Ureter (tissue), 1 donor: Measurements from ENCODE around the gene ADARB2. TPM values are rescaled to one million over a fixed set of nuclear protein-coding genes. Genes with fewer than 3 reads are reported as not detected.
"Not testable (repeated sequence)": the region's sequence is repeated elsewhere in the genome, so short reads cannot be mapped to it uniquely, and the experiment has no call there.

Source experiments
- DNase-seq: peaks from one replicate; pipeline ENCODE4 v3.0.0-alpha.2; 2020; ENCODE audit warnings: low spot score
- total RNA-seq: library from RNA; stranded (reverse); gene quantifications from one replicate; pipeline ENCODE4 v1.2.4, GENCODE V29; 2023
- donor health status: DM: yes; HTN: yes; CAD: no.

The ADARB2 gene
- total RNA-seq, 1 donor from 2014 or later = not detected

DNA sequence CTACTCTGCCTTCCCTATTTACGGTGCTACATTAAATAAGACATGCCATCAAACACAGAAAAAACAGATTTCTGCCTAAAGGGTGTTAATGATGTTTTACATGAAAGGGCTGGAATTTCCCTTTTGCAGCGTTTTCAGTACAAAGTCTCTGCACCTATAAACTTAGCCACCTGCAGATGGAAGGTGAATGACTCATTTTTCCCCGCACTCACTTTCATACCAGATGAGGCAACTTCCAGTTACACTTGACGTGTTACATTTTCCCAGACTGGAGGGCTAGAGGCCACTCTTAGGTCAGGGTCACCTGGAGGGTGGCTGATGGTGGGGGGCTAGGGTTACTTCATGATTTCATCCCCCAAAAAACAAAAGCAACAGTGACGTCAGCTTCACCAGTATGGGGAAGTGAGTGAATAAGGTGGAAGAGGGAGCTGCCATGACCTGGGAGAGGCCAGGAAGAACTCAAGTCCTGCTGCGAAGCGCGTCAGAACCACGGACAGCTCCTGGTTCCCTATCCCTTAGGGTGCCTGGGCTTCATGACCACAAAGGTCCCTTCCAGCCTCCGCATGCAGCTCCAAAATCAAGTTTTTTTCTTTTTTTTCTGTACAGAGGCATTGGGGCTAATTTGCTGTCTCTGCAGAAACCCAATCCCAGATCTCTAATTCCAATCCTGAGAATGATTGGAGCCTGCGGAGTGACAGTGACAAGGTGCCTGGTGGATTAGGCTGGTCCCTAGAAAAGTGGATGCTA, 94.0 kb downstream of the ADARB2 start:
- no peak for DNase-seq

DNA sequence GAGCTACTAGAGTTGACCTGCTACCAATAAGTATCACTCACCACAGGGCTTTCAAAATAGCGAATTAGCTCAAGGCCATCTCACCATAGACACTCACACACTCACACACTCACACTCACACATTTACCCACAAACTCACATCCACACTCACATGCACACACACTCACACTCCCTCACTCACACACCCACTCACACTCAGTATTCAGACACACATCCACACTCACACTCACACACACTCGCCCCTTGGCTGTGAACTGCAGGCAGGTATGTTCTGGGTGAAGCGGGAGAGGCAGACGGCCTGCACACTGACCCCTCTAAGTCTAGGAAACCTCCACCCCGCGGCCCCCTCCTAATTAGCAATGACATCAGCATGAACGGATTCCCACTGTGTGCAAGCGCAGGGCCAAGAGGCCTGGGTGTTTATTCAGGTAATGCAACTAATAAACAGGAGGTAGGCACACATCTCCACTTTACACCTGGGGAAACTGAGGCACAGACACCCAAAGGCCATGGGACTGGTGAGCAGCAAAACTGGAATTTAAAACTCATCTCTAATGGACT, 94.6 kb downstream of the ADARB2 start:
- DNase-seq = no peak

GRCh38 chr10:1641402-1641801, 95.9 kb downstream of the ADARB2 start:
- no peak for DNase-seq

DNA sequence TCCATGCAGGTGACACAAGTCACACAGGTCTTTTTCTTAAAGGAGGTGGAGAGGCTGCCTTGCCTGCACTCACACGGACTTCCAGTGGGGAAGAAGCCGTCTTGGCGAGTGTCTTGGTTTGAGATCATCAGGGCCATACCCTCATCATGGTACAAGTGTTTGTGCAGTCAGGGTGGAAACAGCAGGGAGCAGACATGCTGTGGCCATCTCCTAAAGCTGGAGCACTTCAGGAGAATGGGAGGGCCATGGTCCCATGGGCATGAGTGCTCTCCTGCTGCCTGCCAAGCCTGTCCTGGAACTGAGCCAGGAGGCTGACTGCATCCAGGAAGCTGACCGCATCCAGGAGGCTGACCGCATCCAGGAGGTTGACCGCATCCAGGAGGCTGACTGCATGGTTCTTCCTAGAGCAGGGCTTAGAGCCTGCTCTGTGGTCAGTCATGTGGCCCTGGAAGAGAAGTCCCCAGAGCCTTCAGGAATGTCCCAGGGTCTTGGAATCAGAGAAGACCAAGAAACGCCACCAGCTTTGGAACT, 98.4 kb downstream of the ADARB2 start:
- no peak for DNase-seq

- no peak for DNase-seq
Observed at GRCh38 chr10:1635340-1635739, 102.0 kb downstream of the ADARB2 start.

DNA sequence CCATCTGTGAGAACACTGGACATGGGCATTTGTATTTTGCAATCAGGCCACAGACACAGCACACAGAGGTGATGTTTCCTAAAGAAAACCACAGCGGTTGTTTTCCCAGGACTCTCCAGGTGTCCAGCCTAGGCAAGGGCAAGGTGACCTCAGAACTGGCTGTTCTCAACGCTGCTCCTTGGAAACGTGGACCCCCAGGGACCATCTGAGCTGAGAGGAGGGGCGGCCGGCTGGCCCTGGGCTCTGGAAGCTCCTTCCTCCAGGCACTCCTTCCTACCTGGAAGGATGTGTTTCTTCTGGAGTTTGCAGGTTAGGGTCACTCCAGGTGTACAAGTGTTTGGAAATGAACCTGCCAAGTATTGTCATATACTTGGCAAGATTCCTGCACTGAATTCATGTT, 103.1 kb downstream of the ADARB2 start:
- no peak for DNase-seq

- DNase-seq = no peak
Observed at GRCh38 chr10:1633783-1634182, 103.5 kb downstream of the ADARB2 start.

- no peak for DNase-seq
Observed at GRCh38 chr10:1632596-1632995, 104.7 kb downstream of the ADARB2 start.

DNA sequence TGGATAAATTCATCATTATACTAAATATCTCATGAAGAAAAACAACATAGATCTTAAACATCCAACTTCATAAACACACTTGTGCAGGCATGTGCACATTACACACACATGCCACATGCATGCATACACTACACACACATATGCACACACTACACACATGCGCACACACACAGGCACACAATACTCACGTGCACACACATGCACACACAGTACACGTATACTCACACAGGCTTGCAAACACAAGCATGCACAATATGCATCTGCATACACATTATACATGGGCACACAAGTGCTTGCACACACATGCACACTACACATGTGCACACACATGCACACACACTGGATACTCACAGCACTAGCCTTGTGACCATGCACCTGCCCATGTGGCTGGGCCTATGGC, 105.2 kb downstream of the ADARB2 start:
- DNase-seq = no peak

DNA sequence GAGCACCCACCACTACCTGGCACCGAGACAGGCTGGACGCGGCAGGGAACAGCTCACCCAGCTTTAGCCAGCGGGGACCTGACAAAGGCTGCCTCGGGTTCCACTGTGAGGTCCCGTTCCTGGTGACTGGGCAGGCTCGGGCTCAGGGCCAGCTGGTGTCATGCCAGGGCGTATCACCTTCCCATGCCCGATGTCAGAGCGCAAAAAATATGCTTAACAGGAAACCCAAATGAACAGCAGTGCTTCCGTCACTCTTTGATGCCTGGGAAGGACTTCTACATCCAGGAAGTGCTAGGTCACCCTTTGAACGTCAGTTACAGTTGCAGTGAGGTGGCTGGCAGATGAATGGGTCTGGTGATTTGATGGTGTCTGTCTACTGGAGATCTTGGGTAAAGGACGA, 106.0 kb downstream of the ADARB2 start:
- no peak for DNase-seq

DNA sequence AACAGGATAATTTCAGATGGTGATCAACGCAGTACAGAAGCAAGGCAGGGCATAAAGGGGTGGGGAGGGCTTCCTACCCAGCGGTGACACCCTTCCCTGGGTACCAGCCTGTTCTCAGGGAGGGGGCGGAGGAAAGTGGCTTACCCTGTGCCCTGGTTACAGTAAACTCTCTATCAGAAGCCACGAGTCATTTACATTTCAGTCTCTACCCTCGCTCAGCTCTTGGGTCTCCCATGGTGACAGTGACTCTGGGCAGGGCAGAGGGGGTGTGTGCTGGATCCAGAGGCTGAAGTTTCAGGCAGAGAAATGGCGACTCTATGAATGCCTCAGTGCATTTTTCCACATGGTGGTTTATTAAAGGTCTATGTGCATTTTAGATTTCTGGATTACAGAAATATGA, 107.0 kb downstream of the ADARB2 start:
- no peak for DNase-seq

- no peak for DNase-seq
Observed at GRCh38 chr10:1629326-1630198, 107.8 kb downstream of the ADARB2 start.

GRCh38 chr10:1628757-1629156, 108.6 kb downstream of the ADARB2 start:
- no peak for DNase-seq

- no peak for DNase-seq
Observed at GRCh38 chr10:1627945-1628344, 109.4 kb downstream of the ADARB2 start.

GRCh38 chr10:1626835-1627234, 110.5 kb downstream of the ADARB2 start:
- no peak for DNase-seq

DNA sequence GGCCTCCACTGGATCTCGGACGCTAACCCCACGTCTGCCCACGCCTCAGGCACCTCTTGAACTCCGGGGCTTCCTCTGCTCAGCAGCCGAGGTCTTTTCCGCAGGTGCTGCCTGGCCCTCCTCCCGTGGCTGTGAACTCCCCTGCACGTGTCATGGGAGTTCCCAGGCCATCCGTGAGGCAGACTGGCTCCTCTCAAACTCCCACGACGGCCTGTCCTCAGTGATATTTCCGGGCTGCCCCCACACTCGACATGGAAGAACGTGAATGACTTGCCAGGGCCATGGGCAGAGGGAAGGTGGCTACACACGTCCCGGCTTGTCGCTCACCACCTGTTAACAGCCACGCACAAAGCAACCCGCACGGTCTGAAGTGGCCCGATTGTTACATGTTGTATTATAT, 110.9 kb downstream of the ADARB2 start:
- no peak for DNase-seq

- no peak for DNase-seq
Observed at GRCh38 chr10:1625731-1626130, 111.6 kb downstream of the ADARB2 start.

- no peak for DNase-seq
Observed at GRCh38 chr10:1625079-1625478, 112.2 kb downstream of the ADARB2 start.

DNA sequence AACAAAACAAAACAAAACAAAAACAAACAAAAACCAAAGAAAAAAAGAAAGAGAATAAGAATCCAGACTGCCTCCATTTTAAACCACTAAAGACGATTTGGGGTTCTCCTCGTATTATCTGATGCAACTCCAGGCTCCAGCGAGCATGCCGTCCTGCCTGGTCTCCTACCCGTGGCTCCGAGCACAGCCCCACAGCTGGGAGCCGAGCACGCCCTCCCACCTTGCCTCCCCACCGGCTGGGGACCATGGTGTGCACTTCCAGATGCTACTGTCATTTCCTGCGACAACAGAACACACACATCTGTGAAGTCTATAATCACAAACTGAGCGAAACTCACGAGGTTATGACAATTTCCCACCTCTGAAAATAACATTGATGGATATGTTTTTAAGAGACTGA, 113.1 kb downstream of the ADARB2 start:
- DNase-seq = no peak

GRCh38 chr10:1620803-1621202, 116.5 kb downstream of the ADARB2 start:
- no peak for DNase-seq

DNA sequence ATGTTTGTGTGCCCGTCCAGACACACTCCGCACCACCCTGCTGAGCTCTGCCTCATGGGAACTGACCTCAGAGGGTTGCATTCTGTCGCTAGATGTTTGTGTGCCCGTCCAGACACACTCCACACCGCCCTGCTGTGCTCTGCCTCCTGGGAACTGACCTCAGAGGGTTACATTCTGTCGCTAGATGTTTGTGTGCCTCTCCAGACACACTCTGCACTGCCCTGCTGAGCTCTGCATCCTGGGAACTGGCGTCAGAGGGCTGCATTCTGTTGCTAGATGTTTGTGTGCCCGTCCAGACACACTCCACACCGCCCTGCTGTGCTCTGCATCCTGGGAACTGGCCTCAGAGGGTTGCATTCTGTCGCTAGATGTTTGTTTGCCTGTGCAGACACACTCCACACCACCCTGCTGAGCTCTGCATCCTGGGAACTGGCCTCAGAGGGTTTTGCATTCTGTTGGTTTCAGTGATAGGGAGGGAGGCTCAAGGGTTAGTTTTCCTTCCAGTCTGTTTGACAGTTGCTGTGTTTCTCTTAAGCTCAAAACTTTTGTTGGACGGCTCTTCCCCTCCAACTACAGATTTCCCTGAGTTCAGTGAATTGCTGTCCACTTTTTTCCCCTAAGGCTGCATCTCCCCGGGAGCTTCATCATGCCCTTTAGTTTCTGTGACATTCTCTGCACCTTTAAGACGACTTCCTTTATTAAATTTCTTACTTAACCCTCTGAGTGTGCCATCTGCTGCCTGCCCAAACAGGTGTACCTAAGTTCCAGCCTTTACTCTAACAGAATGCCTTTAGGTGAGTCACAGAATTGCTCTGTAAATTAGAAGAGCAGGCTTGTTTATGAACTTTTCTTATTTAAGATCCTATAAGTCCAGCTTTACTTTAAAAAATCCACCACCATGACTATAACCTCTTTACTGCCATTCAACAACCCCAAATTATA, 119.7 kb downstream of the ADARB2 start:
- DNase-seq = not testable (repeated sequence)
